Stromal cell of bone marrow (primary cell): ENCODE measurements around the gene CRTC1.
"Not testable (repeated sequence)": the region's sequence is repeated elsewhere in the genome, so short reads cannot be mapped to it uniquely, and the experiment has no call there.

Source experiments
- DNase-seq: peaks from one replicate; pipeline ENCODE4 v3.0.0-alpha.2; 2012; ENCODE audit warnings: low read depth

Gene CRTC1

DNA sequence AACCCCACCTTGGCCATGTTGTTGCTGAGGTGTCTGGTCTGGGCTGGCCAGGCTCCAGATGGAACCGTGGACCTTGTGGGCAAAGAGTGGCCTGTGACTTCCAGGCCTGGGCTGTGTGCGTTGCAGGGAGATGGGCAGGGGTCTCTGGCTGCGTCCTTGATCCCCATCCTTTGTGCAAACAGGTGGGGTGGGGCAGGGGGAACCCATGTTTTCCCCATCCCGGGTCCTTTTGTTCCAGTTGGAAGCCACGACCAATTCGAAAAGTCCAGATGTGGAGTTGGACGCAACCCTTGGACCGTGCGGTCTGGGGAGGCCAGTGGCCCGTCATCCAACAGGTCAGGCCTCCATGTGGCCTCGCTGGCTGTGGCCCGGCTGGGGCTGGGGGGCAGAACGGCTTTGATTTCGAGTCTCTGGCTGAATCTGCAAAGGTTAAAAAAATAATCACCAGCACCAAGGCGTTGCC is 120.7 kb downstream of the CRTC1 start:
- DNase-seq = no peak

GRCh38 chr19:18804643-18805042 is 121.2 kb downstream of the CRTC1 start:
- no peak for DNase-seq

DNA sequence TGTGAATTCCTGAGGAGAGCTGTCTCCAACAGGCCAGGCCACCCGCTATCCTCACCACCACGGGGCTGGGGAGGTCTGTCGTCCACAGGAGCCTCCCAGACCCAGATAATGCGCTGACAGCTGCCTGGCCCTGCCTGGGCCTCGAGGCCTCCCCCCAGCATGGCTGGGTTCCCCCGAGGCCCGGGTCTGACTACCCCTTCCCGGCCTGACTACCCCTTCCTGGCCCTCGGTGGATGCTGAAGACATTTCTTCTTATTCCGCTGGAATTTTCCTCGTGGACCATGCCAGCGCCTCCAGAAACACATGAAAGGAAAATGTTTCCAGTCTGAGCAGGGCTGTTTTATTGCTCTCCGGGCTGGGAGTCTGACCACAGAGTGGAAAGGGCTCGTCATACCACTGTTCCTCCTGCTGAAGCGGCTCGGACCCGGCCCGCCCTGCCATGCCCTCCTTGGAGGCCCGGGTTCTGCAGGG is 124.4 kb downstream of the CRTC1 start:
- peak; percentile 73 for DNase-seq

- peak; percentile 80 for DNase-seq
These were observed 125.8 kb downstream of the CRTC1 start for GRCh38 chr19:18809149-18809868.

DNA sequence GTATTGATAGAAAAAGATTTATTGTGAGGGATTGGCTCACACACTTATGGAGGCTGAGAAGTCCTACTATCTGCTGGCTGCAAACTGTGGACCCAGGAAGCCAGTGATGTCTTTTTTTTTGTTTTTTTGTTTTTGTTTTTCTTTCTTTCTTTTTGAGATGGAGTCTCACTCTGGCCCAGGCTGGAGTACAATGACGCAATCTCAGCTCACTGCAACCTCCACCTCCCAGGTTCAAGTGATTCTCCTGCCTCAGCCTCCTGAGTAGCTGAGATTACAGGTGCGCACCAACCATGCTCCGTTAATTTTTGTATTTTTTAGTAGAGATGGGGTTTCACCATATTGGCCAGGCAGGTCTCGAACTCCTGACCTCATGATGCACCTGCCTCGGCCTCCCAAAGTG is 128.2 kb downstream of the CRTC1 start:
- not testable (repeated sequence) for DNase-seq

GRCh38 chr19:18814063-18814462 is 130.6 kb downstream of the CRTC1 start:
- DNase-seq = no peak

DNA sequence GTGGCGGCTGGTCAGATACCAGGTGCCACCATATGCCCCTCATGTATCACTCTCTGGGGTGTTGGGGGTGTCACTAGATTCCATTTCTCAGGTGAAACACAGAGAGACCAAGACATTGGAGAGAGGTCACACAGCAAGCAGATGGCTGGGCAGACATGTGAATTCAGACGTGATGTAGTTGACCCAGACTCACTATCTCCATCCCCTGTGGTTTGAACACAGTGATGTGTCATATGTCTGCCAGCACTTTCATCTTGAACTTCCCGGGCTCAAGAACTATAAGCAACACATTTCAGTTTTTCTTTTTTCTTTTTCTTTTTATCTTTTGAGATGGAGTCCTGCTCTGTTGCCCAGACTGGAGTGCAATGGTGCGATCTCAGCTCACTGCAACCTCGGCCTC is 132.2 kb downstream of the CRTC1 start:
- DNase-seq = no peak

DNA sequence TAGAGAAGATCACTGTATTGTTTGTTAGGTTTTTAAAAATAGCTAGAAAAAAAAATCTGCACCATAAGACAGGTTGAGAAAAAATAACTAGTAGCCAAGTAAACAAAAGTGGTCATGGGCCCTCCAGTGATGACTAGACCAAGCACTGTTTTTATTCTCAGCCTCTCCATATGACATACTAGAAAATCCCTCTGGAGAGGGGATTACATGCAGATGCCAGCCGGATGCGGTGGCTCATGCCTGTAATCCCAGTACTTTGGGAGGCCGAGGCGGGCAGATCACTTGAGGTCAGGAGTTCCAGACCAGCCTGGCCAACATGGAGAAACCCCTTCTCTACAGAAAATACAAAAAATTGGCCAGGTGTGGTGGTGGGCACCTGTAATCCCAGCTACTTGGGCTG is 133.2 kb downstream of the CRTC1 start:
- DNase-seq = not testable (repeated sequence)

DNA sequence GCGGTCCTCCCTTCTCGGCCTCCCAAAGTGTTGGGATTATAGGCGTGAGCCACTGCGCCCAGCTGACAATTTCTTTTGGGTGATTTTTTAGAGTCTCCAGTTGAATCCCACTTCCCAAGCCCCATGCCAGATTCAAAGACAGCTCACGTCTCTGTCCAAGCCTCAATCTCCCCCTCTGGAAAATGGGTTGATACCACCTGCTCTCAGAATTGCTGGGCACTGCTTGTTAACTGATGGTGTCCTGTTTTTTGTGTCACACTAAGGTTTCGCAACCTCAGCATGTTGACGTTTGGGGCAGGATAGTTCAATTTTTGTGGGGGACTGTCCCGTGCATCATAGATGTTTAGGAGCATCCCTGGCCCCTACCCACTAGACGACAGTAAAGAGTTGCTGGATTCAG is 134.1 kb downstream of the CRTC1 start:
- no peak for DNase-seq

DNA sequence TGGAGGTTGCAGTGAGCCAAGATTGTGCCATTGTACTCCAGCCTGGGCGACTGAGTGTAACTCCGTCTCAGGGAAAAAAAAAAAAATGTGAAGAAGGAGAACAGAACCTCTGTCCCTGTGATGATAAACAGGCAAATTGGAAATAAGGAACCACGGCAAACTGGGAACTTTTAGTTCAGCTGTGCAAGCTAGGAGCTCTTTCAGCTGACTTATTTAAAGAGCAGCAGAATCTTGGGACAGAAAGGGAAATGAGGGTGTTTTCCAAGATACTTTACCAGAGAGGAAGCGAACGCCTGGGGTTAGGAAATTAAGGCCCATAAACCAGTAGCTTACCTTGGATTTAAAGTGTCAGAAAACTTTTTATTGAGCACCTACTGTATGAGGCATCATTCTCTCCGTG is 145.3 kb downstream of the CRTC1 start:
- no peak for DNase-seq

GRCh38 chr19:18830488-18830887 is 147.0 kb downstream of the CRTC1 start:
- DNase-seq = no peak

DNA sequence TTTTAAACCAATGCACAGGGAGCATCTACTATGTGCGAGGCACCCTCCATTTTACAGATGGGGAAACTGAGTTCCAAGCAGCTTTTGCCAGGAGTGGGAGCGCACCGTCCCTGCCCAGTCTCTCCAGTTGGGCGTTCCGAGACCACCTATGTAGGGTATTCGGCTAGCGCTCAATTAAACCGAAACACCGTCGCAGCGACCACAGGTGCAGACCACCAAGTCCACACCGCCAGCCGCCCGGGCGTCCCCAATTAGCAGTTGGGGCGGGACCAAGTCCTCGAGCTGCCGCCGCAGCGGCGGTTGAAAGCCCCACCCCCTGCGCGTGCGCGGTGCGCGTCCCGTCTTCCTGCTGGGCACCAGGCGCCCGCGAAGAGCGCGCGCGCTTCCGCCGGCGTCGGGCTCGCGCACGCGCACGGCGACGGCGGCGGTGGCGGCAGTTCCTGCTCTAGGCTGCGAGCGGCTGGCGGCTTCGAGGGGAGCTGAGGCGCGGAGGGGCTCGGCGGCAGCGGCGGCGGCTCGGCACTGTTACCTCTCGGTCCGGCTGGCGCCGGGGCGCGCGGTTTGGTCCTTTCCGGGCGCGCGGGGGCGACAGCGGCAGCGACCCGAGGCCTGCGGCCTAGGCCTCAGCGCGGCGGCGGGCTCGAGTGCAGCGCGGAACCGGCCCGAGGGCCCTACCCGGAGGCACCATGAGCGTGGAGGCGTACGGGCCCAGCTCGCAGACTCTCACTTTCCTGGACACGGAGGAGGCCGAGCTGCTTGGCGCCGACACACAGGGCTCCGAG is 148.2 kb downstream of the CRTC1 start, which contains the start of gene UPF1:
UPF1 (plus strand) TSS at position 436 of the 782 bp plus-strand sequence; CDS start at position 687, 251 bp downstream.
- DNase-seq = peak; percentile 77
